Right lung (tissue), 5 donors: ENCODE data around the gene SEMA6B. TPM values are rescaled to one million over a fixed set of nuclear protein-coding genes. Genes with fewer than 3 reads are reported as not detected.

Experiments used
- DNase-seq, 2 donors: peaks; one replicate each; pipeline ENCODE4 v3.0.0-alpha.2; 2013
- polyA plus RNA-seq, 5 donors: library from polyadenylated mRNA; unstranded; fragments of 120-200 nt; gene quantifications; one replicate each; pipeline versions ENCODE4 v1.2.1 to v1.2.3, GENCODE V29; 2013; ENCODE audit warnings: inconsistent platforms in 1 of 5, low replicate concordance in 1 of 5; ENCODE audit not compliant: insufficient read length in 5 of 5, insufficient read depth in 1 of 5

SEMA6B gene
- polyA plus RNA-seq, 5 donors, result 2.1 to 5.2 (median 2.8) TPM

- DNase-seq, result no peak
These were observed 48.8 kb downstream of the SEMA6B start for GRCh38 chr19:4510435-4511255.

- no peak for DNase-seq
These were observed 50.8 kb downstream of the SEMA6B start for GRCh38 chr19:4508698-4509097.

- DNase-seq, result no peak
These were observed 51.7 kb downstream of the SEMA6B start for GRCh38 chr19:4507804-4508203.

- DNase-seq, result no peak
These were observed 52.4 kb downstream of the SEMA6B start for GRCh38 chr19:4507150-4507452.

GRCh38 chr19:4506449-4507149, 52.9 kb downstream of the SEMA6B start:
- DNase-seq, result no peak

GRCh38 chr19:4505570-4506448, 53.7 kb downstream of the SEMA6B start:
- no peak for DNase-seq

- no peak for DNase-seq
These were observed 54.5 kb downstream of the SEMA6B start for GRCh38 chr19:4504891-4505569.

- DNase-seq, result no peak
These were observed 55.2 kb downstream of the SEMA6B start for GRCh38 chr19:4504297-4504701.

- no peak for DNase-seq
These were observed 55.7 kb downstream of the SEMA6B start for GRCh38 chr19:4503825-4504170.

- DNase-seq, result no peak
These were observed 56.2 kb downstream of the SEMA6B start for GRCh38 chr19:4503132-4503824.

GRCh38 chr19:4502282-4503131, 57.0 kb downstream of the SEMA6B start:
- DNase-seq, result no peak

GRCh38 chr19:4501691-4502090, 57.8 kb downstream of the SEMA6B start:
- DNase-seq, result no peak

GRCh38 chr19:4500841-4501591, 58.5 kb downstream of the SEMA6B start:
- no peak for DNase-seq

GRCh38 chr19:4499855-4500254, 59.6 kb downstream of the SEMA6B start:
- DNase-seq, result no peak

GRCh38 chr19:4499318-4499717, 60.2 kb downstream of the SEMA6B start:
- DNase-seq, result no peak

GRCh38 chr19:4498694-4499093, 60.8 kb downstream of the SEMA6B start:
- no peak for DNase-seq

- DNase-seq, result no peak
These were observed 61.6 kb downstream of the SEMA6B start for GRCh38 chr19:4497770-4498389.

GRCh38 chr19:4496304-4496703, 63.2 kb downstream of the SEMA6B start:
- DNase-seq, result no peak

GRCh38 chr19:4495471-4495870, 64.0 kb downstream of the SEMA6B start:
- no peak for DNase-seq
